ENCODE data around the gene TMEM221. TPM values are rescaled to one million over a fixed set of nuclear protein-coding genes. Genes with fewer than 3 reads are reported as not detected.

The TMEM221 gene
- total and polyA plus RNA-seq, 3 donors from 2014 or later = 0.68 to 2.6 (median 1.4) TPM

GRCh38 chr19:17447704-17448130, 751 bp downstream of the TMEM221 start:
- Histone ChIP-seq H3K9me3 (no peaks in the 10 kb centered on the region), H3K36me3 (ENCODE audit: low read depth, missing control alignments) (no peaks in the 10 kb centered on the region), H3K27me3 (no peaks in the 10 kb centered on the region), H3K27ac (peak overlapping the region in 1 of 2 donors; percentile 24), H3K4me3 (peak overlapping the region in 1 of 2 donors; percentile 41), H3K4me1 (peaks cover 5% of the 10 kb centered on the region)
- no peak for TF ChIP-seq CTCF (IDR thresholded peaks at IDR 0.05)
- TF ChIP-seq POLR2A (IDR thresholded peaks at IDR 0.05) = no peak
- intact Hi-C loops (cut with DNase I; ENCODE audit: low total_unique reads) = no loop called here
- DNase-seq = no peak
- 23 to 24% methylated on average over 5 of the region's 5 CpGs for WGBS, 2 donors

- Histone ChIP-seq H3K27ac (no peak overlapping the region), H3K4me3 (no peak overlapping the region), H3K9me3 (no peaks in the 10 kb centered on the region), H3K27me3 (no peaks in the 10 kb centered on the region), H3K4me1 (peaks cover 5% of the 10 kb centered on the region), H3K36me3 (ENCODE audit: low read depth, missing control alignments) (no peaks in the 10 kb centered on the region)
- 92 to 97% methylated on average over 1 of the region's 1 CpG for WGBS, 2 donors
- intact Hi-C loops (cut with DNase I; ENCODE audit: low total_unique reads) = no loop called here
- no peak for DNase-seq
- TF ChIP-seq POLR2A (IDR thresholded peaks at IDR 0.05) (no peak), CTCF (IDR thresholded peaks at IDR 0.05) (no peak)
Observed at GRCh38 chr19:17445526-17446165, 2.8 kb downstream of the TMEM221 start.

- Histone ChIP-seq H3K9me3 (no peaks in the 10 kb centered on the region), H3K4me3 (no peak overlapping the region), H3K27ac (no peak overlapping the region), H3K36me3 (ENCODE audit: low read depth, missing control alignments) (no peaks in the 10 kb centered on the region), H3K4me1 (no peaks in the 10 kb centered on the region), H3K27me3 (no peaks in the 10 kb centered on the region)
- DNase-seq = peak; percentile 43
- intact Hi-C loops (cut with DNase I; ENCODE audit: low total_unique reads) = no loop called here
- 27 to 55% methylated on average over 8 of the region's 8 CpGs for WGBS, 2 donors
- TF ChIP-seq CTCF (IDR thresholded peaks at IDR 0.05) = peak in 1 of 3 experiments; percentile 18
- TF ChIP-seq POLR2A (IDR thresholded peaks at IDR 0.05) = no peak
Observed at GRCh38 chr19:17441241-17442021, 7.0 kb downstream of the TMEM221 start.

- no peak overlapping the region for H3K27ac ChIP-seq
- no peak for DNase-seq
- 88 to 90% methylated on average over 7 of the region's 7 CpGs for WGBS, 2 donors
- H3K4me1 ChIP-seq = no peaks in the 10 kb centered on the region
- H3K9me3 ChIP-seq = no peaks in the 10 kb centered on the region
- intact Hi-C loops (cut with DNase I; ENCODE audit: low total_unique reads) = no loop called here
- no peaks in the 10 kb centered on the region for H3K27me3 ChIP-seq
- TF ChIP-seq CTCF (IDR thresholded peaks at IDR 0.05) (no peak), POLR2A (IDR thresholded peaks at IDR 0.05) (no peak)
- H3K4me3 ChIP-seq = no peak overlapping the region
- H3K36me3 ChIP-seq (ENCODE audit: low read depth, missing control alignments) = no peaks in the 10 kb centered on the region
Observed at GRCh38 chr19:17436874-17437267, 11.6 kb downstream of the TMEM221 start.
